Measurements from ENCODE around the gene CSH2.
"Not testable (repeated sequence)": the region's sequence is repeated elsewhere in the genome, so short reads cannot be mapped to it uniquely, and the experiment has no call there.

The CSH2 gene

DNA sequence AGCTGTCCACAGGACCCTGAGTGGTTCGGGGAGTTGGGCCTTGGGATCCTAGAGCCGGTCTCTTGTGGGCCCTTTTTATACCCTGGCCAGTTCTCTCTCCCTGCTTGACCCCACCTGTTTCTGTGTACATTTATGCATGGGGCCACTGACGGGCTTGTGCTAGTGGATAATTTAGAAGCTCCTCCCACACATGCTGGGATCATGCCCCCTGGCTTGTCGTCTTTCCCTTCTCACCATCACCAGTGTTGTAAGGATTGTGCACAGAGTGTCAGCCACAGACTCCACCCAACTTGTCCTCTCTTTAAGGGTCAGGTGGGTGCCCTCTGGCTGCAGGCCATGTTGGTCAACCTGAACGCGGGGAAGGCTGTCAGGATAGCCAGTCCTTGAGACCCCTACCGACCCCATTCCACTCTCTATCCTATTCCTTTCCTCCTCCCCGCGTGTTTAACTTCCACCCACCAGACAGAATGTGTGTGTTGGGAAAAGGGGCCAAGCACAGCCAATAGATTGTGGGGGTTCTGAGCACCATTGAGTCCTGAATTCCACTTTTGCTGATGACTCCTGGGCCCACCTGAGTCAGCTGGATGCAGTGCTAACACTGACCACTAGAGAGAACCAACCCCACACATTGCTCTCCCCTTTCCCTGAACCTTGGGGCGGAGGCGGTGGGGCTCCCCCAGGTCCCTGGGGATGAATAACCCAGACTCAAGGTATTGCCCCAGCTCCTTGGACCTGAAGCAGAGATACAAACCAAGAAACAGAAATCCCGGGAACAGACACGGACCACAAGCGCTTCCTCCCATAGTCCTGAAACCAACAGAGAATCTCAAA lies 23.3 kb upstream of the CSH2 start, which contains the start of gene CSH1:
Gene CSH1, minus strand, starts transcription at position 51 of the 831 bp plus-strand sequence. CDS start 63 bp downstream, outside the sequence.
- not testable (repeated sequence) for DNase-seq (ENCODE audit: low read depth in 2 of 2)

DNA sequence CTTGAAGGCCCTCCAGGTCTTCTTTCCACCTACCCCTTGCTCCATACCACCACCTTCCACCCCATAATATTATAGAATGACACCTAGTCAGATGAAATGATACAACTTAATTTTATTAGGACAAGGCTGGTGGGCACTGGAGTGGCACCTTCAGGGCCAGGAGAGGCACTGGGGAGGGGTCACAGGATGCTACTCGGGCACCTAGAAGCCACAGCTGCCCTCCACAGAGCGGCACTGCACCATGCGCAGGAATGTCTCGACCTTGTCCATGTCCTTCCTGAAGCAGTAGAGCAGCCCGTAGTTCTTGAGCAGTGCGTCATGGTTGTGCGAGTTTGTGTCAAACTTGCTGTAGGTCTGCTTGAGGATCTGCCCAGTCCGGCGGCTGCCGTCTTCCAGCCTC lies 21.3 kb upstream of the CSH2 start:
- DNase-seq (ENCODE audit: low read depth in 2 of 2) = not testable (repeated sequence)

DNA sequence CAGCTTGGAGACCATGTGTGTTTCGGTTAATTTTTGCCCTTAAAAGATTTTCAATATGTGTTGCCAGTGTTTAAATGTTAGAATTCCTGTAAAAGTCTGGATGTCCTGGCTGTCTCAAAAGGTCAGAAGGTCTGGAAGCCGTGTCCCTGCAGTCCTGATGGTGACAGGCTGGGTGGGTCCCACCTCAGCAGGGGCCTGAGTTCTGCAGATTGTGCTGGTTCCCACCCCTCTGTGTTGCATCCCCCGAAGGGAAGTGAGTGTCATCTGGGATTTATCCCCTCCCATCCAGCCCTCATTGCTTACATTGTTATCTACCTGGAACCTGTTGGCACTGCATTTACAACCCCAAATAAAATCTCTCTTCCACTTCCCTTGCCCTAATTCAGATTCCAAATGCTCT lies 20.5 kb upstream of the CSH2 start:
- DNase-seq (ENCODE audit: low read depth in 2 of 2) = not testable (repeated sequence)

DNA sequence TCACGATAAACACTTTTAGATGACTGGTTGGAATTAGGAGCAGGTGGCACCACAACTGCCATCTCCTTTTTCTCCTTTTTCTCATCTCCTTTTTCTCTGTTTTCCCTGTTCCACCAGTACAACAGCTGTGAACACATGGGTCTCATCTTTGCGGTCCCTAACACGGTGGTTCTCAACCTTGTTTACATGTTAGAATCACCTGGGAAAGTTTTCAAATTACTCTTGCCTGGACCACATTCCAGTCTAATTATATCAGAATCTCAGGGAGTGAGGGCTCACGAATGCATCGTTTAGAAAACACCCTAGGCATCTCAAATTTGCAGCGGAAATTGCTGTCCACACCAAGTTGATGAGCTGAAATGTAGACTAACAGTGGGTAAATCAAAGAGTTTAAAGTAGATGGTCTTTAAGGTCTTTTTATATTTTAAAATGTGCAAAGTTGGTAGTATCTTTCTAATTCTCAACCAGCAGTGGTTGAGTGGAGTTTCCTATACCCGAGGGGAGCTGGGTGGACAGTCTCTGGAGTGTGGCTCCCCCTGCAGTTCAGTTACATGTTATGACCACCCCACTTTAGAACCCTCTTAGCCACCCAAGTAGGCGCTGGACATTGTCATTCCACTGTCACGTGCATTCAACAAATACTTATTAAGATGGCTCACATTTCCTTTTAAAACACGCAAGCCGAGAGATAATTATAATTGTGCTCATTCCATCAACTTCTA lies 19.0 kb upstream of the CSH2 start:
- DNase-seq (ENCODE audit: low read depth in 2 of 2) = not testable (repeated sequence)

DNA sequence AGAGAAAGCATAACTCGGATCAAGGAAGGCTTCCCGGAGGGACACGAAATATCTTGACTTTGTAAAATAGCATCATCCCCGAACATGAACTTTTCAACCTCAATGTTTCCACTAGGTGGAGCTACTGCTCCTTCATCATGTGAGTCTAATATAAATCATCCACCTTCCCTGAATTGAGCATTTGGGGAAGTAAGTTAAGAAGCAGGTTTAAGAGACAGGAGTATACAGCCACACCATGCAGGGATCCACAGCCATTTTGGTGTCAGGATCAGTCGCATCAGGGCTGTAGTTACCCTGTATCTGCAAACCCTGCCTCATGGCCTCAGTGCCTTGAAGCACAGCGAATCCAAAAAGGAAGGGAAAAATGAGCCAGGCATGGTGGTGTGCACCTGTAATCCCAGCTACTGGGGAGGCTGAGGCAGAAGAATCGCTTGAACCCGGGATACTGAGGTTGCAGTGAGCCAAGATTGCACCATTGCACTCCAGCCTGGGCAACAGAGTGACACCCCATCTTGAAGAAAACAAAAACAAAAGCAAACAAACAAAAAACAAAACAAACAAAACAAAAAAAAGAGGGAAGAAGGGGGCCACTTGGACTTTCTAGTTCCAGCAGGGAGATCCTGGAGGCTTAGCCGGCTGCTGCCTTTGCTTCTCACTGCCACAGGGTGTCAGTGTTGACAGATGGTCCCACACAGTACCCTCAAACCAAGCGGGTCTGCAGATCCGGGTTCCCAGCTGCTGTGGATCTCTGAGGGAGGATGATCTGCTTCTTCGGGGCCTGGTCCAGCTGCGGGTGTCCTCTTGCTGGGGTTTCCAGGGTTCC lies 15.8 kb upstream of the CSH2 start:
- not testable (repeated sequence) for DNase-seq (ENCODE audit: low read depth in 2 of 2)

DNA sequence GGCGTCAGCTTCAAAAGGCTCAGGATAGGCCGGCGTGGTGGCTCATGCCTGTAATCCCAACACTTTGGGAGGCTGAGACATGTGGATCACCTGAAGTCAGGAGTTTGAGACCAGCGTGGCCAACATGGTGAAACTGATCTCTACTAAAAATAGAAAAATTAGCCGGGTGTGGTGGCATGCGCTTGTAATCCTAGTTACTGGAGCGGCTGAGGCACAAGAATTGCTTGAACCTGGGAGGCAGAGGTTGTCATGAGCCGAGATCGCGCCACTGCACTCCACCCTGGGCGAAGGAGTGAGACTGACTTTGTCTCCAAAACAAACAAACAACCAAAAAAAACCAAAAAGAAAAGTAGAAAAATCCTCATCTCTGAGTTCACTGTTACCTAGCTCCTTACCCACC lies 11.6 kb upstream of the CSH2 start:
- DNase-seq (ENCODE audit: low read depth in 2 of 2) = not testable (repeated sequence)

DNA sequence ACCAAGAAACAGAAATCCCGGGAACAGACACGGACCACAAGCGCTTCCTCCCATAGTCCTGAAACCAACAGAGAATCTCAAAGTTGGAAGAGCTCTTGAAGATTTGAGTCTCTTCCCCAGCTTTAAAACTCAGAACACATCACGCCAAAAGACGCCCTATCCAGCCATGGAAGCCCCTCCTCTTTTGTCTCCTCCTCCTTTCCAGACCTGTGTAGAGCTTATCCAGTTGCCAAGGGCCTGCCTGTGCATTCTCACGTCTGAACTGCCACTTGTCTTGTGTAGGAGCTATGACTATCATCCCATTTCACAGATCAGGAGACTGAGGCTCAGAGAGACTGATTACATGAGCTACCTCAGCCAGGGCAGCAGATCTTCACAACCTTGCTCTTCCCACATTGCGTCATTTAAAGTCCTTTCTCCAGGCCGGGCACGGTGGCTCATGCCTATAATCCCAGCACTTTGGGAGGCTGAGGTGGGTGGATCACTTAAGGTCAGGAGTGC lies 9.2 kb upstream of the CSH2 start:
- DNase-seq (ENCODE audit: low read depth in 2 of 2) = not testable (repeated sequence)

DNA sequence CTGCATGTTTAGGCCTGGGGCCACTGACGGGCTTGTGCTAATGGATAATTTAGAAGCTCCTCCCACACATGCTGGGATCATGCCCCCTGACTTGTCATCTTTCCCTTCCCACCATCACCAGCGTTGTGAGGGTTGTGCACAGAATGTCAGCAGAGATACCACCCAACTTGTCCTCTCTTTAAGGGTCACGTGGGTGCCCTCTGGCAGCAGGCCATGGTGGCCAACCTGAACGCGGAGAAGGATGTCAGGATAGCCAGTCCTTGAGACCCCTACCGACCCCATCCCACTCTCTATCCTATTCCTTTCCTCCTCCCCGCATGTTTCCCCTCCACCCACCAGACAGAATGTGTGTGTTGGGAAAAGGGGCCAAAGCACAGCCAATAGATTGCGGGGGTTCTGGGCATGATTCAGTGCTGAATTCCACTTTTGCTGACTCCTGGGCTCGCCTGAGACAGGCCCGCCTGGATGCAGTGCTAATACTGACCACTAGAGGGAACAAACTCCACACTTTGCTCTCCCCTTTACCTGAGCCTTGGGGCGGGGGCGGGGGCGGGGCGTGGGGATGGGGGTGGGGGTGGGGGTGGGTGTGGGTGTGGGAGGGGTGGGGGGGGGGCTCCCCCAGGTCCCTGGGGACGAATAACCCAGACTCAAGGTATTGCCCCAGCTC lies 8.6 kb upstream of the CSH2 start, which contains the start of gene GH2:
Gene GH2, minus strand, starts transcription at position 10 of the 667 bp plus-strand sequence. CDS start 143 bp downstream, outside the sequence.
- peak; percentile 46 to 50 for DNase-seq (ENCODE audit: low read depth in 2 of 2)

DNA sequence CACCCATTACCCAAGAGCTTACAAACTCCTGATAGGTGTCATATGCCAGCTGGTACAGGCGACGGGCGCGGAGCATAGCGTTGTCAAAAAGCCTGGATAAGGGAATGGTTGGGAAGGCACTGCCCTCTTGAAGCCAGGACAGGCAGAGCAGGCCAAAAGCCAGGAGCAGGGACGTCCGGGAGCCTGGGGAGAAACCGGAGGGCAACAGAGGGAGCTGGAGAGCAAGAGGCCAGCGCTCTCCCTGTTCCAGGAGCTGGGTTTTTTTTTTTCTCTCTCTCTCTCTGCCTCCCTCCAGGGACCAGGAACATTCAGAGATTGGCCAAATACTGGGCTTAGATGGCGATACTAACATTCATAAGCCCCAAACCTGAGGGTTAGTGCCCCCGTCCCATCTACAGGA lies 7.9 kb upstream of the CSH2 start:
- DNase-seq (ENCODE audit: low read depth in 2 of 2) = not testable (repeated sequence)

DNA sequence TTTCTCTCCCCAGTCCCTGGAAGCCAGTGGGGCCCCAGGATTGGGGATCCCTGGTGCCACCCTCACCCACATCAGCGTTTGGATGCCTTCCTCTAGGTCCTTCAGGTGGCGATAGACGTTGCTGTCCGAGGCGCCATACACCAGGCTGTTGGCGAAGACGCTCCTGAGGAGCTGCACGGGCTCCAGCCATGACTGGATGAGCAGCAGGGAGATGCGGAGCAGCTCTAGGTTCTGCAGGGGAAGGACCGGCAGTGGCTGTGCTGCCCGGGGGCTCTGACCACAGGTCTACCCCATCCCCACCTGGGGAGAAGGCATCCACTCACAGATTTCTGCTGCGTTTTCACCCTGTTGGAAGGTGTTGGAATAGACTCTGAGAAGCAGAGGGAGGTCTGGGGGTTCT lies 7.2 kb upstream of the CSH2 start:
- DNase-seq (ENCODE audit: low read depth in 2 of 2) = no peak

DNA sequence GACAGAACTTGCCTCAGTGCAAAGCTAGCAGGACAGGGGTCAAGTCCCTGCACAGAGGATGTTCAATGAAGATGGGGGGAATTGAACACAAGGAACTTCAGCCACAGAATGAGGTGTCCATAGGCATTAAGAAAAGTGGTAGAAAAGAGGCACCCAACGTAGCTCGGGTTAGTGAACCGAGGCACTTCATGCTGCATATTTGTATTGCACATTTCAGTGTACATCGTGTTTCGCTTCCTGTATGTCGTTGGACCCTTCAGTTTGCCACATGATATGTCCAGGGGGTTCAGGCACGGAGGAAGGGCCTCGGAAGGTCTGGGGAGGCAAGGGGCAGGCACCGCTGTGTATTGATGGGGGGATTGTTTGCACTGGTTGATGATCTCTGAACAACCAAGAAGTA lies 4.9 kb upstream of the CSH2 start:
- DNase-seq (ENCODE audit: low read depth in 2 of 2) = not testable (repeated sequence)

DNA sequence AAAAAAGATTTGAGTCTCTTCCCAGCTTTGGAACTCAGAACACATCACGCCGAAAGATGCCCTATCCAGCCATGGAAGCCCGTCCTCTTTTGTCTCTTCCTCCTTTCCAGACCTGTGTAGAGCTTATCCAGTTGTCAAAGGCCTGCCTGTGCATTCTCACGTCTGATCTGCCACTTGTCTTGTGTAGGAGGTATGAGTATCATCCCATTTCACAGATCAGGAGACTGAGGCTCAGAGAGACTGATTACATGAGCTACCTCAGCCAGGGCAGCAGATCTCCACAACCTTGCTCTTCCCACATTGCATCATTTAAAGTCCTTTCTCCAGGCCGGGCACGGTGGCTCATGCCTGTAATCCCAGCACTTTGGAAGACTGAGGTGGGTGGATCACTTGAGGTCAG lies 1.2 kb upstream of the CSH2 start:
- DNase-seq (ENCODE audit: low read depth in 2 of 2) = not testable (repeated sequence)

DNA sequence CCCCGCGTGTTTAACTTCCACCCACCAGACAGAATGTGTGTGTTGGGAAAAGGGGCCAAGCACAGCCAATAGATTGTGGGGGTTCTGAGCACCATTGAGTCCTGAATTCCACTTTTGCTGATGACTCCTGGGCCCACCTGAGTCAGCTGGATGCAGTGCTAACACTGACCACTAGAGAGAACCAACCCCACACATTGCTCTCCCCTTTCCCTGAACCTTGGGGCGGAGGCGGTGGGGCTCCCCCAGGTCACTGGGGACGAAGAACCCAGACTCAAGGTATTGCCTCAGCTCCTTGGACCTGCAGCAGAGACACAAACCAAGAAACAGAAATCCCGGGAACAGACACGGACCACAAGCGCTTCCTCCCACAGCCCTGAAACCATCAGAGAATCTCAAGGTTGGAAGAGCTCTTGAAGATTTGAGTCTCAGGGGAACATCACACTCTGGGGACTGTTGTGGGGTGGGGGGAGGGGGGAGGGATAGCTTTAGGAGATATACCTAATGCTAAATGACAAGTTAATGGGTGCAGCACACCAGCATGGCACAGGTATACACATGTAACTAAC lies 667 bp upstream of the CSH2 start:
- DNase-seq (ENCODE audit: low read depth in 2 of 2) = not testable (repeated sequence)

DNA sequence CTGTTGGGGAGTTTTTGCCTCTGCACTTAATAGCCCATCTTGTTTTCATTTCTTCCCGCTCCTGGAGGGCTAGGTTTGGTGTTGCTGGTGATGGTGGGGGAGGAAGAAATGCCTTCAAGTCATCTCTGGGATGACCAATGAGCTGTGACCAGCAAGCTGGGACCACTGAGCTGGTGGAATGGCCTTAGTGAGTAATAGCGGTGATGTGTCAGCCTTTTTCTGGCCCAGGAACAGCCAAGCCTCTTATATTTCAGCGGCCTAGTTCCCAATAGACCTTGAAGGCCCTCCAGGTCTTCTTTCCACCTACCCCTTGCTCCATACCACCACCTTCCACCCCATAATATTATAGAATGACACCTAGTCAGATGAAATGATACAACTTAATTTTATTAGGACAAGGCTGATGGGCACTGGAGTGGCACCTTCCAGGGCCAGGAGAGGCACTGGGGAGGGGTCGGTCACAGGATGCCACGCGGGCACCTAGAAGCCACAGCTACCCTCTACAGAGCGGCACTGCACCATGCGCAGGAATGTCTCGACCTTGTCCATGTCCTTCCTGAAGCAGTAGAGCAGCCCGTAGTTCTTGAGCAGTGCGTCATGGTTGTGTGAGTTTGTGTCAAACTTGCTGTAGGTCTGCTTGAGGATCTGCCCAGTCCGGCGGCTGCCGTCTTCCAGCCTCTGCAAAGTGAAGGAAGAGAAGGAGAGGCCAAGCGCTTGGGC lies 1.7 kb downstream of the CSH2 start:
- not testable (repeated sequence) for DNase-seq (ENCODE audit: low read depth in 2 of 2)

DNA sequence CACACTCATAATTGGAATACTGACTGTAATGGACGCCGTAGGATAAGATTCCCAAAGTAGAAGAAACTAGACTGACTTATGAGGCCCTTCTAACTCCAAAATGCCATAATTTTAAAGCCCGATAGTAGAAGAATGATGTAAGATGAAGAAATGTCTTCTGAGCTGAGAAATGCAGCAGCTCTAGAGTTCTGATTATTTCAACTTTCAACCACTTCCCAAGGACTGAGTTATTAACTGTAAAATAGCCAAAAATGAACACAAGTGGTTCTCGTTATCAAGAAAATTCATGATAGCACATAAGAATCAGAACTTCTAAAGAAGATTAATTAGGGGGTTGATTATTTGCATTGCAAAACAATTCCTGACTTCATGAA lies 3.2 kb downstream of the CSH2 start:
- not testable (repeated sequence) for DNase-seq (ENCODE audit: low read depth in 2 of 2)

DNA sequence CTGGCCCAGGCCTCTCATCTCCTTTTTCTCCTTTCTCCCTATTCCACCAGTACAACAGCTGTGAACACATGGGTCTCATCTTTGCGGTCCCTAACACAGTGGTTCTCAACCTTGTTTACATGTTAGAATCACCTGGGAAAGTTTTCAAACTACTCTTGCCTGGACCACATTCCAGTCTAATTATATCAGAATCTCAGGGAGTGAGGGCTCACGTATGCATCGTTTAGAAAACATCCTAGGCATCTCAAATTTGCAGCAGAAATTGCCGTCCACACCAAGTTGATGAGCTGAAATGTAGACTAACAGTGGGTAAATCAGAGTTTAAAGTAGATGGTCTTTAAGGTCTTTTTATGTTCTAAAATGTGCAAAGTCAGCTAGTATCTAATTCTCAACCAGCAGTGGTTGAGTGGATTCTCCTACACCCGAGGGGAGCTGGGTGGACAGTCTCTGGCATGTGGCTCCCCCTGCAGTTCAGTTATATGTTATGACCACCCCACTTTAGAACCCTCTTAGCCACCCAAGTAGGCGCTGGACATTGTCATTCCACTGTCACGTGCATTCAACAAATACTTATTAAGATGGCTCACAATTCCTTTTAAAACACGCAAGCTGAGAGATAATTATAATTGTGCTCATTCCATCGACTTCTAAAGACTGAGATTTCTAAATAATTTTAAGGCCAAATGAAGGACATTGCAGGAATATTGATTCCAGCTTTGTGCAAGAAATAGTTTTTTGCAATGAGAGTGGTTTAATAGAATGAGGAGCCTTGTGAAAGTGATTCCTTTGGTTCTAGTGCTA lies 3.8 kb downstream of the CSH2 start:
- not testable (repeated sequence) for DNase-seq (ENCODE audit: low read depth in 2 of 2)

DNA sequence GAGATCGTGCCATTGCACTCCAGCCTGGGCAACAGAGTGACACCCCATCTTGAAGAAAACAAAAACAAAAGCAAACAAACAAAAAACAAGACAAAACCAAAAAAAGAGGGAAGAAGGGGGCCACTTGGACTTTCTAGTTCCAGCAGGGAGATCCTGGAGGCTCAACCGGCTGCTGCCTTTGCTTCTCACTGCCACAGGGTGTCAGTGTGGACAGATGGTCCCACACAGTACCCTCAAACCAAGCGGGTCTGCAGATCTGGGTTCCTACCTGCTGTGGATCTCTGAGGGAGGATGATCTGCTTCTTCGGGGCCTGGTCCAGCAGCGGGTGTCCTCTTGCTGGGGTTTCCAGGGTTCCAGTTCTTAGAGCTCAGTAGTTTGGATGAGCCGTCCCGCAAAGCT lies 6.9 kb downstream of the CSH2 start:
- DNase-seq (ENCODE audit: low read depth in 2 of 2) = not testable (repeated sequence)

DNA sequence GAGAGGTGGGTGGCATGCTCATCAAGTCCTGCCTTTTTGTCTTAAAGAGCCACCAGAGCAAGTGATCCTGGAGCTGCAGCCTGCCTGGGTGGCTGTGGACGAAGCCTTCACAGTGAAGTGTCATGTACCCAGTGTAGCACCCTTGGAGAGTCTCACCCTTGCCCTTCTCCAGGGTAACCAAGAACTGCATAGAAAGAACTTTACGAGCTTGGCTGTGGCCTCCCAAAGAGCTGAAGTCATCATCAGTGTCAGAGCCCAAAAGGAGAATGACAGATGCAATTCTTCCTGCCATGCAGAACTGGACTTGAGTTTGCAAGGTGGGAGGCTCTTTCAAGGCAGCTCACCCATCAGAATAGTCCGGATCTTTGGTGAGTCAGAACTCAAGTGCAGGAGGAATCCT lies 14.2 kb downstream of the CSH2 start:
- no peak for DNase-seq (ENCODE audit: low read depth in 2 of 2)

DNA sequence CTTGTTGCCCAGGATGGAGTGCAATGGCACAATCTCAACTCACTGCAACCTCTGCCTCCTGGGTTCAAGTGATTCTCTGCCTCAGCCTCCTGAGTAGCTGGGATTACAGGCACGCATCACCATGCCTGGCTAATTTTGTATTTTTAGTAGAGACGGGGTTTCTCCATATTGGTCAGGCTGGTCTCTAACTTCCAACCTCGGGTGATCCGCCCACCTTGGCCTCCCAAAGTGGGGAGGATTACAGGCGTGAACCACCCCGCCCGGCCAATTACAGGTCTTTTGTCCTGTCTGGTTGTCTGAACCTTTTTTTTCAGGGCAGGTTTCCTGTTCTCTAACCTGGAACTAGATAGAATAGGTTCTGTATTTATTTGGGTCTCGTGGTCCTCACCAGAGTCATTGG lies 17.1 kb downstream of the CSH2 start:
- not testable (repeated sequence) for DNase-seq (ENCODE audit: low read depth in 2 of 2)
